K562 (cell line): ENCODE results near the gene SPI1. TPM values are rescaled to one million over a fixed set of nuclear protein-coding genes. Genes with fewer than 3 reads are reported as not detected.
A peak's percentile ranks its signal among the peaks of the same experiment; 100 is the strongest.

Source experiments
- CBX1 ChIP-seq: sonication (generic); IDR thresholded peaks from 2 replicates; pipeline ENCODE4 v1.6.1; 2016; ENCODE audit warnings: antibody characterized with exemption, low read depth, mild to moderate bottlenecking
- CBX5 ChIP-seq: IDR thresholded peaks from 2 replicates; pipeline ENCODE4 v1.6.1; 2014; ENCODE audit warnings: low read depth, borderline replicate concordance
- CCNT2 ChIP-seq: IDR thresholded peaks from 2 replicates; pipeline ENCODE4 v1.6.1; 2011; ENCODE audit warnings: borderline replicate concordance, low read depth, mild to moderate bottlenecking, moderate library complexity, mixed read lengths, low read length; ENCODE audit not compliant: insufficient read length; ENCODE audit errors: extremely low read depth
- CTBP1 ChIP-seq: fragments of 450-650 bp; IDR thresholded peaks from 2 replicates; pipeline ENCODE4 v1.6.1; 2016; ENCODE audit warnings: borderline replicate concordance
- EP400 ChIP-seq: fragments of 450-650 bp; IDR thresholded peaks from 2 replicates; pipeline ENCODE4 v1.6.1; 2017; ENCODE audit warnings: antibody characterized with exemption, mild to moderate bottlenecking, moderate library complexity
- MLLT1 ChIP-seq, 2 experiments: fragments of 450-650 bp; IDR thresholded peaks; 2 replicates each; pipeline ENCODE4 v1.6.1; 2016
- NFE2 ChIP-seq: IDR thresholded peaks from 2 replicates; pipeline ENCODE4 v1.6.1; 2014; ENCODE audit warnings: antibody characterized with exemption, low read depth
- NR2C2 ChIP-seq, 2 experiments: fragments of 200-800 bp in 1 of 2; sonication (Bioruptor generic) in 1 of 2; sonication (generic) in 1 of 2; formaldehyde crosslinking in 1 of 2; IDR thresholded peaks; 2 replicates each; pipeline versions ENCODE4 v1.6.1 to v1.8.0; 2016 to 2022; ENCODE audit warnings: mild to moderate bottlenecking in 1 of 2, missing compliant biosample characterization in 1 of 2, missing genetic modification characterization in 1 of 2, missing genetic modification reagents in 1 of 2
- RB1 ChIP-seq: fragments of 450-650 bp; IDR thresholded peaks from 2 replicates; pipeline ENCODE4 v1.6.1; 2017; ENCODE audit warnings: low read depth, mild to moderate bottlenecking
- RBFOX2 ChIP-seq: fragments of 200-400 bp; formaldehyde crosslinking; IDR thresholded peaks from 2 replicates; pipeline ENCODE4 v1.6.1; 2017; ENCODE audit warnings: low read depth, mild to moderate bottlenecking, low read length, moderate library complexity
- SAFB ChIP-seq: fragments of 200-400 bp; formaldehyde crosslinking; IDR thresholded peaks from 2 replicates; pipeline ENCODE4 v1.6.1; 2017; ENCODE audit warnings: low read depth, low read length, borderline replicate concordance
- XRCC5 ChIP-seq: fragments of 200-400 bp; formaldehyde crosslinking; IDR thresholded peaks from 2 replicates; pipeline ENCODE4 v1.6.1; 2017; ENCODE audit warnings: low read depth, mild to moderate bottlenecking, low read length
- YY1 ChIP-seq, 3 experiments: IDR thresholded peaks; 2 replicates each; pipeline ENCODE4 v1.6.1; 2011; ENCODE audit warnings: low read length in 2 of 3, mild to moderate bottlenecking in 2 of 3, moderate library complexity in 2 of 3, borderline replicate concordance in 1 of 3, control low read depth in 1 of 3, low read depth in 1 of 3; ENCODE audit not compliant: insufficient read depth in 3 of 3, insufficient replicate concordance in 2 of 3, control insufficient read depth in 1 of 3, insufficient read length in 1 of 3; ENCODE audit errors: extremely low read depth in 1 of 3
- ZBTB11 ChIP-seq, 3 experiments: fragments of 200-800 bp in 1 of 3; fragments of 250-450 bp in 1 of 3; fragments of 450-650 bp in 1 of 3; sonication (Bioruptor Pico) in 1 of 3; sonication (Bioruptor generic) in 1 of 3; formaldehyde crosslinking in 1 of 3; IDR thresholded peaks; 2 replicates each; pipeline versions ENCODE4 v1.6.1 to v1.8.0; 2016 to 2022; ENCODE audit warnings: mild to moderate bottlenecking in 2 of 3, missing genetic modification characterization in 2 of 3, missing compliant biosample characterization in 1 of 3, moderate library complexity in 1 of 3
- ZNF224 ChIP-seq: sonication (generic); formaldehyde crosslinking; IDR thresholded peaks from 2 replicates; pipeline ENCODE4 v1.8.0; 2022; ENCODE audit warnings: mild to moderate bottlenecking, missing genetic modification reagents
- ZNF263 ChIP-seq: sonication (generic); formaldehyde crosslinking; IDR thresholded peaks from 2 replicates; pipeline ENCODE4 v1.8.0; 2022; ENCODE audit warnings: mild to moderate bottlenecking, missing genetic modification reagents, borderline replicate concordance
- polyA plus RNA-seq, 8 experiments: library from polyadenylated mRNA; depleted of rRNA in 4 of 8; stranded (reverse) in 5 of 8; unstranded in 3 of 8; fragments of >200 nt; fragmentation: Nextera tagmentation in 2 of 8; fragmentation: Illumina TruSeq in 1 of 8; extraction: Ambion mirVana in 2 of 8; extraction: Trizol in 1 of 8; gene quantifications; 2 replicates each; pipeline versions ENCODE4 v1.2.1 to v1.2.3, GENCODE V29; 2011 to 2014; ENCODE audit warnings: inconsistent platforms in 1 of 8, missing spikeins in 1 of 8
- total RNA-seq, 7 experiments: library from RNA; depleted of rRNA in 6 of 7; stranded (reverse); fragments of >200 nt in 6 of 7; fragmentation: Illumina TruSeq in 2 of 7; extraction: Trizol in 2 of 7; gene quantifications; 2 replicates each; pipeline versions ENCODE4 v1.2.1 to v1.2.3, GENCODE V29; 2011 to 2021; ENCODE audit warnings: low replicate concordance in 1 of 7

SPI1 gene
- total and polyA plus RNA-seq, 9 of the 15 experiments (the other 6 are each of a cell fraction or from before 2014, with no cell fraction given), result 0.10 to 33.7 (median 10.3) TPM

GRCh38 chr11:47355283-47356128 is 22.8 kb downstream of the SPI1 start (continued):
- peak in 1 of 3 experiments; percentile 65; a peak in 1 of 6 replicates for TF ChIP-seq ZBTB11 (CRISPR knock-in tag; IDR thresholded peaks at IDR 0.05)
- peak; percentile 78 for TF ChIP-seq RB1
- peak; percentile 34 for TF ChIP-seq CCNT2
- peak in 1 of 3 experiments; percentile 64 for TF ChIP-seq YY1 (IDR thresholded peaks at IDR 0.05; ENCODE audit: borderline replicate concordance in 1 of 3, control insufficient read depth in 1 of 3, extremely low read depth in 1 of 3, insufficient read depth in 3 of 3, insufficient read length in 1 of 3, insufficient replicate concordance in 2 of 3, low read depth in 1 of 3, low read length in 2 of 3)
- no peak for TF ChIP-seq SAFB
- peak; percentile 91 for TF ChIP-seq CTBP1
- TF ChIP-seq XRCC5, result peak; percentile 82; the same call in 1 of the 2 replicates
- TF ChIP-seq EP400, result no peak
- peak; percentile 70; the same call in 1 of the 2 replicates for TF ChIP-seq NR2C2 (CRISPR knock-in tag; IDR thresholded peaks at IDR 0.05)
- TF ChIP-seq NR2C2 (tag; IDR thresholded peaks at IDR 0.05), result peak; percentile 66; the same call in 1 of the 2 replicates
- no peak for TF ChIP-seq ZNF224 (CRISPR knock-in tag)
- TF ChIP-seq ZNF263, result peak; percentile 88; the same call in 1 of the 2 replicates
- TF ChIP-seq MLLT1 (IDR thresholded peaks at IDR 0.05), result peak; percentile 85 to 90
- 0 out of 2 replicates have a peak, but pooled peaks have one; percentile 12 for TF ChIP-seq NFE2
- TF ChIP-seq CBX1, result 0 out of 2 replicates have a peak, but pooled peaks have one; percentile 44
- 0 out of 2 replicates have a peak, but pooled peaks have one; percentile 36 for TF ChIP-seq CBX5
- TF ChIP-seq RBFOX2, result peak; percentile 46
